GM12878 (cell line): ENCODE data around the gene TRIM22. TPM values are rescaled to one million over a fixed set of nuclear protein-coding genes. Genes with fewer than 3 reads are reported as not detected.

Experiments
- ATAC-seq: fragments of 200-7000 bp; cut with Tn5 transposase; 3 replicates; pipeline ENCODE4 v1.9.1; 2020; ENCODE audit warnings: mild to moderate bottlenecking, moderate library complexity
- BruUV-seq: library from RNA; stranded (reverse); fragments of 400-500 nt; replicated peaks from 2 replicates; lab custom pipeline; 2021; lab: Mats Ljungman, UMichigan
- CTCF ChIA-PET: fragments of 300-600 bp; sonication (Branson Sonifier 250); formaldehyde crosslinking; extraction: SDS; loops from one replicate; lab custom pipeline; 2021; ENCODE audit warnings: inconsistent platforms; lab: Yijun Ruan, JAX
- POLR2A ChIA-PET: fragments of 350-600 bp; formaldehyde crosslinking; extraction: SDS; loops from one replicate; lab custom pipeline; 2021; ENCODE audit warnings: inconsistent platforms; lab: Charles Lee
- RAD21 ChIA-PET: fragments of 300-600 bp; sonication (Branson Sonifier 250); formaldehyde crosslinking; loops from one replicate; lab custom pipeline; 2023; ENCODE audit warnings: antibody characterized with exemption; ENCODE audit not compliant: unreplicated experiment; lab: Charles Lee
- SMC1A ChIA-PET: fragments of 300-600 bp; sonication (Branson Sonifier 250); formaldehyde crosslinking; loops from one replicate; lab custom pipeline; 2023; ENCODE audit not compliant: unreplicated experiment, uncharacterized antibody; lab: Charles Lee
- DNase-seq: peaks from one replicate; pipeline ENCODE4 v3.0.0-alpha.2; 2011; ENCODE audit warnings: low read depth, low spot score
- FAIRE-seq: peaks from 3 replicates; lab custom pipeline; 2011; peaks lifted over from hg19 to GRCh38; lab: Jason Lieb, UNC
- H2AFZ ChIP-seq: 2 replicates; pipeline ENCODE4 v1.6.0; 2011; ENCODE audit warnings: low read depth, low read length, control low read depth; ENCODE audit not compliant: control insufficient read depth
- H3K27ac ChIP-seq: 2 replicates; pipeline ENCODE4 v1.5.1; 2011; ENCODE audit warnings: control low read depth; ENCODE audit not compliant: control insufficient read depth, insufficient read depth
- H3K27me3 ChIP-seq, 2 experiments: replicated peaks in 1 of 2; 2 replicates each; pipeline versions ENCODE4 v1.6.0 to v1.6.1; 2011; ENCODE audit warnings: low read length in 1 of 2; ENCODE audit not compliant: control insufficient read depth in 2 of 2, insufficient read depth in 2 of 2
- H3K36me3 ChIP-seq, 2 experiments: 2 replicates each; pipeline ENCODE4 v1.5.1; 2011; ENCODE audit warnings: low read length in 1 of 2; ENCODE audit not compliant: control insufficient read depth in 2 of 2, insufficient read depth in 2 of 2
- H3K4me1 ChIP-seq: 2 replicates; pipeline ENCODE4 v1.6.1; 2011; ENCODE audit warnings: mild to moderate bottlenecking, low read length, moderate library complexity, mixed read lengths; ENCODE audit not compliant: control insufficient read depth, insufficient read depth
- H3K4me2 ChIP-seq: 2 replicates; pipeline ENCODE4 v1.6.0; 2011; ENCODE audit warnings: control low read depth; ENCODE audit not compliant: control insufficient read depth, insufficient read depth
- H3K4me3 ChIP-seq: fragments of 200-600 bp; sonication (generic); 2 replicates; pipeline ENCODE4 v1.5.1; 2016
- H3K79me2 ChIP-seq: 2 replicates; pipeline ENCODE4 v1.6.0; 2011; ENCODE audit warnings: low read length; ENCODE audit not compliant: control insufficient read depth, insufficient read depth
- H3K9ac ChIP-seq: 2 replicates; pipeline ENCODE4 v1.8.0; 2011; ENCODE audit warnings: low read length, control low read depth, mixed read lengths; ENCODE audit not compliant: control insufficient read depth, insufficient read depth
- H3K9me3 ChIP-seq: replicated peaks from 3 replicates; pipeline ENCODE4 v1.5.1; 2011; ENCODE audit warnings: mild to moderate bottlenecking, low read length; ENCODE audit not compliant: control insufficient read depth, insufficient read depth
- H4K20me1 ChIP-seq: 2 replicates; pipeline ENCODE4 v1.6.0; 2011; ENCODE audit not compliant: control insufficient read depth, insufficient read depth
- BCL11A ChIP-seq: IDR thresholded peaks from 2 replicates; pipeline ENCODE4 v1.6.1; 2011; ENCODE audit warnings: low read depth, low read length
- CBX5 ChIP-seq: sonication (generic); IDR thresholded peaks from 2 replicates; pipeline ENCODE4 v1.6.1; 2016; ENCODE audit warnings: low read depth, moderate library complexity, mild to moderate bottlenecking, inconsistent platforms
- EZH2 ChIP-seq: IDR thresholded peaks from 2 replicates; pipeline ENCODE4 v1.6.1; 2012; ENCODE audit warnings: low read depth, mild to moderate bottlenecking, control low read depth, inconsistent platforms, low read length, borderline replicate concordance; ENCODE audit not compliant: control insufficient read depth
- HCFC1 ChIP-seq: fragments of 150-350 bp; IDR thresholded peaks from 2 replicates; pipeline ENCODE4 v1.6.1; 2014; ENCODE audit warnings: low read length
- HDAC2 ChIP-seq: fragments of 200-600 bp; sonication (generic); IDR thresholded peaks from 2 replicates; pipeline ENCODE4 v1.6.1; 2017
- MYB ChIP-seq: fragments of 150-350 bp; IDR thresholded peaks from 2 replicates; pipeline ENCODE4 v1.6.1; 2014; ENCODE audit warnings: mild to moderate bottlenecking, low read depth, low read length, borderline replicate concordance
- PAX8 ChIP-seq: fragments of 450-650 bp; IDR thresholded peaks from 2 replicates; pipeline ENCODE4 v1.6.1; 2017; ENCODE audit warnings: mild to moderate bottlenecking, moderate library complexity
- RAD51 ChIP-seq: fragments of 450-650 bp; IDR thresholded peaks from 2 replicates; pipeline ENCODE4 v1.6.1; 2016; ENCODE audit warnings: moderate library complexity, mild to moderate bottlenecking, inconsistent platforms
- SMC3 ChIP-seq: IDR thresholded peaks from 2 replicates; pipeline ENCODE4 v1.6.1; 2011; ENCODE audit warnings: low read length, improper control_type of control experiment, borderline replicate concordance
- SRF ChIP-seq, 2 experiments: IDR thresholded peaks; 2 replicates each; pipeline ENCODE4 v1.6.1; 2011; ENCODE audit warnings: low read depth in 2 of 2, low read length in 2 of 2, mild to moderate bottlenecking in 1 of 2, moderate library complexity in 1 of 2
- ZNF384 ChIP-seq: IDR thresholded peaks from 2 replicates; pipeline ENCODE4 v1.6.1; 2012; ENCODE audit warnings: low read depth, mild to moderate bottlenecking, low read length, improper control_type of control experiment, borderline replicate concordance
- ZNF622 ChIP-seq: fragments of 450-650 bp; IDR thresholded peaks from 2 replicates; pipeline ENCODE4 v1.6.1; 2017; ENCODE audit warnings: mild to moderate bottlenecking, inconsistent platforms
- WGBS: methylation state at CpG from one replicate; pipeline ENCODE4 v1.1.6; 2016; ENCODE audit warnings: low lambda C conversion rate; ENCODE audit not compliant: insufficient replicate concordance, insufficient coverage; ENCODE audit errors: missing lambda C conversion rate; 5-methylcytosine and 5-hydroxymethylcytosine counted together
- in situ Hi-C: fragments of 300-500 bp; cut with MboI; formaldehyde crosslinking; loops from 9 replicates; pipeline ENCODE4 v1.14.3; 2018; ENCODE audit warnings: mixed read lengths
- intact Hi-C: fragments of 100-400 bp; cut with micrococcal nuclease; formaldehyde crosslinking; loops from one replicate; pipeline ENCODE4 v1.14.2; 2022; ENCODE audit not compliant: unreplicated experiment
- polyA plus RNA-seq, 11 experiments: library from polyadenylated mRNA; depleted of rRNA in 4 of 11; unstranded in 6 of 11; stranded (reverse) in 5 of 11; fragments of >200 nt; fragmentation: Nextera tagmentation in 4 of 11; fragmentation: Illumina TruSeq in 1 of 11; extraction: Ambion mirVana in 4 of 11; extraction: Trizol in 1 of 11; gene quantifications; 1 replicate in 1 of 11; 2 replicates in 10 of 11; pipeline versions ENCODE4 v1.2.1 to v1.2.3, GENCODE V29; 2011 to 2016; ENCODE audit warnings: inconsistent platforms in 2 of 11, missing spikeins in 2 of 11, low read depth in 1 of 11
- total RNA-seq, 4 experiments: library from RNA; depleted of rRNA in 3 of 4; stranded (reverse); fragments of >200 nt in 3 of 4; fragmentation: Illumina TruSeq in 1 of 4; extraction: Trizol in 1 of 4; gene quantifications; 2 replicates each; pipeline versions ENCODE4 v1.2.1 to v1.2.3, GENCODE V29; 2013 to 2021
- TF ChIP-seq, protein P1 (sequence below): IDR thresholded peaks from 2 replicates; pipeline ENCODE4 v1.6.1; 2012; ENCODE audit warnings: low read length, inconsistent platforms
- TF ChIP-seq, protein P2 (sequence below): fragments of 150-350 bp; IDR thresholded peaks from 2 replicates; pipeline ENCODE4 v1.6.1; 2016; ENCODE audit warnings: low read depth, low read length
- TF ChIP-seq, protein P3 (sequence below): fragments of 450-650 bp; IDR thresholded peaks from 2 replicates; pipeline ENCODE4 v1.6.1; 2014; ENCODE audit warnings: mild to moderate bottlenecking
- TF ChIP-seq, protein P4 (sequence below): IDR thresholded peaks from 2 replicates; pipeline ENCODE4 v1.6.1; 2012; ENCODE audit warnings: low read depth, low read length, improper control_type of control experiment
- TF ChIP-seq, protein P5 (sequence below): IDR thresholded peaks from 2 replicates; pipeline ENCODE4 v1.6.1; 2012; ENCODE audit warnings: low read depth, low read length, improper control_type of control experiment

Gene TRIM22
- total and polyA plus RNA-seq, 10 of the 15 experiments (the other 5 are each of a cell fraction or from before 2014, with no cell fraction given), result 116 to 485 (median 204) TPM

DNA sequence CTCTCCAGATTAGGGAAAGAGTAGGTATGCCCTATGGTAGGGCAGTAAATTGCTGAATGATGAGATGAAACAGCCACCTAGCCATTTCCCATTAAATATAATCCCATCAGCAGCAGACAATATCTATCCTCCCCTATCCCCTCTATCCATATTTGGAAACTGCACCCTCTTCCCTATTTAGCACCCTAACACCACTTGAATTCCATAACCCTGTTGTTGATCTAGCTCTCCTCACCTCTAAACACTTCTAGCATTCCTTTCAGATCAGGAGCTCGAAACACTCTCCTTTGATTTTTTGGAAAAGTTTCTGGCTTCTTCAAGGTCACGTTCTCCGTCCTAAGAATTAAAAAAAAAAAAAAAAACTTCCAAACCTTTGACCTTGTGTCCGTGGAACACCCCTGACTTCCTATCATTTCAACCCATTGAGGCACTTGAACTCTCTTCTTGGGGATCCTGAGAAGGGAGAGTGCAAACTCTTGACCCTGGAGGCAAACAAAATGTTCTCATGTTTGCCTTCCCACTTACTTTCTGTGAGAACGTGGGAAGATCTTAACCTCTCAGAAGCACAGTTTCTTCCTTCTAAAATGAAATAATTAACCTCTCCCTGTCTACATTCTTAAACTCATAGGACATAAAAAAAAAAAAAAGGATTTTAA lies 23.7 kb upstream of the TRIM22 start:
- intact Hi-C loops (no loop called here), in situ Hi-C loops (no loop called here)
- Histone ChIP-seq H3K79me2 (no peaks in the 10 kb centered on the region; the same call in 1 of the 2 replicates), H2AFZ (no peak overlapping the region), H3K4me1 (no peaks in the 10 kb centered on the region), H3K9me3 (no peaks in the 10 kb centered on the region), H3K4me2 (no peak overlapping the region), H3K4me3 (no peak overlapping the region), H3K27me3 (no peaks in the 10 kb centered on the region), H3K27ac (no peak overlapping the region), H4K20me1 (no peaks in the 10 kb centered on the region), H3K9ac (no peak overlapping the region), H3K36me3 (peaks cover 0 to 32% of the 10 kb centered on the region in 2 experiments; a peak in 3 of 4 replicates)
- ChIA-PET CTCF (no interaction called here), SMC1A (no interaction called here), POLR2A (no interaction called here), RAD21 (no interaction called here)
- FAIRE-seq, result no peak
- WGBS, result 98% methylated on average over 5 of the region's 5 CpGs
- ATAC-seq, result no peak
- no TSS peak for BruUV-seq
- no peak for DNase-seq
- TF ChIP-seq, protein P1, sequence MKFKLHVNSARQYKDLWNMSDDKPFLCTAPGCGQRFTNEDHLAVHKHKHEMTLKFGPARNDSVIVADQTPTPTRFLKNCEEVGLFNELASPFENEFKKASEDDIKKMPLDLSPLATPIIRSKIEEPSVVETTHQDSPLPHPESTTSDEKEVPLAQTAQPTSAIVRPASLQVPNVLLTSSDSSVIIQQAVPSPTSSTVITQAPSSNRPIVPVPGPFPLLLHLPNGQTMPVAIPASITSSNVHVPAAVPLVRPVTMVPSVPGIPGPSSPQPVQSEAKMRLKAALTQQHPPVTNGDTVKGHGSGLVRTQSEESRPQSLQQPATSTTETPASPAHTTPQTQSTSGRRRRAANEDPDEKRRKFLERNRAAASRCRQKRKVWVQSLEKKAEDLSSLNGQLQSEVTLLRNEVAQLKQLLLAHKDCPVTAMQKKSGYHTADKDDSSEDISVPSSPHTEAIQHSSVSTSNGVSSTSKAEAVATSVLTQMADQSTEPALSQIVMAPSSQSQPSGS, result no peak
- no peak for TF ChIP-seq CBX5
- no peak for TF ChIP-seq HDAC2
- TF ChIP-seq, protein P2, sequence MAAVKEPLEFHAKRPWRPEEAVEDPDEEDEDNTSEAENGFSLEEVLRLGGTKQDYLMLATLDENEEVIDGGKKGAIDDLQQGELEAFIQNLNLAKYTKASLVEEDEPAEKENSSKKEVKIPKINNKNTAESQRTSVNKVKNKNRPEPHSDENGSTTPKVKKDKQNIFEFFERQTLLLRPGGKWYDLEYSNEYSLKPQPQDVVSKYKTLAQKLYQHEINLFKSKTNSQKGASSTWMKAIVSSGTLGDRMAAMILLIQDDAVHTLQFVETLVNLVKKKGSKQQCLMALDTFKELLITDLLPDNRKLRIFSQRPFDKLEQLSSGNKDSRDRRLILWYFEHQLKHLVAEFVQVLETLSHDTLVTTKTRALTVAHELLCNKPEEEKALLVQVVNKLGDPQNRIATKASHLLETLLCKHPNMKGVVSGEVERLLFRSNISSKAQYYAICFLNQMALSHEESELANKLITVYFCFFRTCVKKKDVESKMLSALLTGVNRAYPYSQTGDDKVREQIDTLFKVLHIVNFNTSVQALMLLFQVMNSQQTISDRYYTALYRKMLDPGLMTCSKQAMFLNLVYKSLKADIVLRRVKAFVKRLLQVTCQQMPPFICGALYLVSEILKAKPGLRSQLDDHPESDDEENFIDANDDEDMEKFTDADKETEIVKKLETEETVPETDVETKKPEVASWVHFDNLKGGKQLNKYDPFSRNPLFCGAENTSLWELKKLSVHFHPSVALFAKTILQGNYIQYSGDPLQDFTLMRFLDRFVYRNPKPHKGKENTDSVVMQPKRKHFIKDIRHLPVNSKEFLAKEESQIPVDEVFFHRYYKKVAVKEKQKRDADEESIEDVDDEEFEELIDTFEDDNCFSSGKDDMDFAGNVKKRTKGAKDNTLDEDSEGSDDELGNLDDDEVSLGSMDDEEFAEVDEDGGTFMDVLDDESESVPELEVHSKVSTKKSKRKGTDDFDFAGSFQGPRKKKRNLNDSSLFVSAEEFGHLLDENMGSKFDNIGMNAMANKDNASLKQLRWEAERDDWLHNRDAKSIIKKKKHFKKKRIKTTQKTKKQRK, result no peak
- TF ChIP-seq ZNF384, result no peak
- no peak for TF ChIP-seq RAD51
- TF ChIP-seq SRF (IDR thresholded peaks at IDR 0.05; ENCODE audit: low read depth in 2 of 2, low read length in 2 of 2), result no peak
- TF ChIP-seq SMC3, result no peak
- TF ChIP-seq, protein P3, sequence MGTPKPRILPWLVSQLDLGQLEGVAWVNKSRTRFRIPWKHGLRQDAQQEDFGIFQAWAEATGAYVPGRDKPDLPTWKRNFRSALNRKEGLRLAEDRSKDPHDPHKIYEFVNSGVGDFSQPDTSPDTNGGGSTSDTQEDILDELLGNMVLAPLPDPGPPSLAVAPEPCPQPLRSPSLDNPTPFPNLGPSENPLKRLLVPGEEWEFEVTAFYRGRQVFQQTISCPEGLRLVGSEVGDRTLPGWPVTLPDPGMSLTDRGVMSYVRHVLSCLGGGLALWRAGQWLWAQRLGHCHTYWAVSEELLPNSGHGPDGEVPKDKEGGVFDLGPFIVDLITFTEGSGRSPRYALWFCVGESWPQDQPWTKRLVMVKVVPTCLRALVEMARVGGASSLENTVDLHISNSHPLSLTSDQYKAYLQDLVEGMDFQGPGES, result no peak
- no peak for TF ChIP-seq BCL11A
- TF ChIP-seq MYB, result no peak
- no peak for TF ChIP-seq HCFC1
- TF ChIP-seq, protein P4, sequence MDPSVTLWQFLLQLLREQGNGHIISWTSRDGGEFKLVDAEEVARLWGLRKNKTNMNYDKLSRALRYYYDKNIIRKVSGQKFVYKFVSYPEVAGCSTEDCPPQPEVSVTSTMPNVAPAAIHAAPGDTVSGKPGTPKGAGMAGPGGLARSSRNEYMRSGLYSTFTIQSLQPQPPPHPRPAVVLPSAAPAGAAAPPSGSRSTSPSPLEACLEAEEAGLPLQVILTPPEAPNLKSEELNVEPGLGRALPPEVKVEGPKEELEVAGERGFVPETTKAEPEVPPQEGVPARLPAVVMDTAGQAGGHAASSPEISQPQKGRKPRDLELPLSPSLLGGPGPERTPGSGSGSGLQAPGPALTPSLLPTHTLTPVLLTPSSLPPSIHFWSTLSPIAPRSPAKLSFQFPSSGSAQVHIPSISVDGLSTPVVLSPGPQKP, result no peak
- no peak for TF ChIP-seq PAX8
- TF ChIP-seq EZH2, result no peak
- TF ChIP-seq, protein P5, sequence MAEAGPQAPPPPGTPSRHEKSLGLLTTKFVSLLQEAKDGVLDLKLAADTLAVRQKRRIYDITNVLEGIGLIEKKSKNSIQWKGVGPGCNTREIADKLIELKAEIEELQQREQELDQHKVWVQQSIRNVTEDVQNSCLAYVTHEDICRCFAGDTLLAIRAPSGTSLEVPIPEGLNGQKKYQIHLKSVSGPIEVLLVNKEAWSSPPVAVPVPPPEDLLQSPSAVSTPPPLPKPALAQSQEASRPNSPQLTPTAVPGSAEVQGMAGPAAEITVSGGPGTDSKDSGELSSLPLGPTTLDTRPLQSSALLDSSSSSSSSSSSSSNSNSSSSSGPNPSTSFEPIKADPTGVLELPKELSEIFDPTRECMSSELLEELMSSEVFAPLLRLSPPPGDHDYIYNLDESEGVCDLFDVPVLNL, result no peak
- no peak for TF ChIP-seq ZNF622
